ENCODE results near the gene PRL.

PRL gene

GRCh38 chr6:22250486-22250885 is 46.4 kb downstream of the PRL start:
- Histone ChIP-seq H3K36me3 (ENCODE audit: low read depth) (no peaks in the 10 kb centered on the region), H3K27ac (ENCODE audit: poor library complexity, severe bottlenecking) (peak overlapping the region; percentile 75)
- no peak for DNase-seq (ENCODE audit: low spot score)

GRCh38 chr6:22249711-22250350 is 47.0 kb downstream of the PRL start:
- no peak overlapping the region for H3K4me3 ChIP-seq (ENCODE audit: severe bottlenecking)
- H3K9me3 ChIP-seq (ENCODE audit: severe bottlenecking) = no peaks in the 10 kb centered on the region
- ATAC-seq (ENCODE audit: low read depth) (no peak), DNase-seq (ENCODE audit: low spot score) (no peak)
- H3K36me3 ChIP-seq (ENCODE audit: low read depth) = no peaks in the 10 kb centered on the region
- TF ChIP-seq CTCF (IDR thresholded peaks at IDR 0.05; ENCODE audit: poor library complexity, severe bottlenecking) = no peak
- no peaks in the 10 kb centered on the region for H3K27me3 ChIP-seq (ENCODE audit: insufficient read depth, poor library complexity, severe bottlenecking)
- peaks cover 42% of the 10 kb centered on the region for H3K4me1 ChIP-seq (ENCODE audit: insufficient read depth, poor library complexity, severe bottlenecking)
- H3K27ac ChIP-seq (ENCODE audit: poor library complexity, severe bottlenecking) = peak overlapping the region; percentile 75

More at GRCh38 chr6:22250486-22250885, 46.4 kb downstream of the PRL start:
- H3K4me1 ChIP-seq (ENCODE audit: insufficient read depth, poor library complexity, severe bottlenecking) = peaks cover 42% of the 10 kb centered on the region
- no peak overlapping the region for H3K4me3 ChIP-seq (ENCODE audit: severe bottlenecking)
- no peaks in the 10 kb centered on the region for H3K27me3 ChIP-seq (ENCODE audit: insufficient read depth, poor library complexity, severe bottlenecking)
- TF ChIP-seq CTCF (IDR thresholded peaks at IDR 0.05; ENCODE audit: poor library complexity, severe bottlenecking) = no peak
- H3K9me3 ChIP-seq (ENCODE audit: severe bottlenecking) = no peaks in the 10 kb centered on the region
- ATAC-seq (ENCODE audit: low read depth) = no peak

- peak; percentile 75 for ATAC-seq (ENCODE audit: low read depth)
- Histone ChIP-seq H3K9me3 (ENCODE audit: severe bottlenecking) (no peaks in the 10 kb centered on the region), H3K4me3 (ENCODE audit: severe bottlenecking) (no peak overlapping the region), H3K27ac (ENCODE audit: poor library complexity, severe bottlenecking) (peak overlapping the region; percentile 40), H3K27me3 (ENCODE audit: insufficient read depth, poor library complexity, severe bottlenecking) (no peaks in the 10 kb centered on the region), H3K4me1 (ENCODE audit: insufficient read depth, poor library complexity, severe bottlenecking) (peaks cover 42% of the 10 kb centered on the region), H3K36me3 (ENCODE audit: low read depth) (no peaks in the 10 kb centered on the region)
- no peak for DNase-seq (ENCODE audit: low spot score)
- TF ChIP-seq CTCF (IDR thresholded peaks at IDR 0.05; ENCODE audit: poor library complexity, severe bottlenecking) = peak; percentile 9
Observed at GRCh38 chr6:22248513-22249308, 48.1 kb downstream of the PRL start.

GRCh38 chr6:22247916-22248482 is 48.8 kb downstream of the PRL start:
- H3K4me1 ChIP-seq (ENCODE audit: insufficient read depth, poor library complexity, severe bottlenecking) = peaks cover 42% of the 10 kb centered on the region
- no peak for TF ChIP-seq CTCF (IDR thresholded peaks at IDR 0.05; ENCODE audit: poor library complexity, severe bottlenecking)
- no peak for DNase-seq (ENCODE audit: low spot score)
- no peak for ATAC-seq (ENCODE audit: low read depth)
- H3K4me3 ChIP-seq (ENCODE audit: severe bottlenecking) = no peak overlapping the region
- H3K9me3 ChIP-seq (ENCODE audit: severe bottlenecking) = no peaks in the 10 kb centered on the region
- H3K27me3 ChIP-seq (ENCODE audit: insufficient read depth, poor library complexity, severe bottlenecking) = no peaks in the 10 kb centered on the region
- no peaks in the 10 kb centered on the region for H3K36me3 ChIP-seq (ENCODE audit: low read depth)
- peak overlapping the region; percentile 40 for H3K27ac ChIP-seq (ENCODE audit: poor library complexity, severe bottlenecking)
